Activated T-helper 1 cell treated with anti-CD3 and anti-CD28 coated beads, Interleukin-12 subunit alpha, Interleukin-12 subunit beta, Interleukin-2, Interleukin-4 antibody, amounts not matched to agents 30 ng/mL and 10 ng/mL and 1 ng/mL, durations not matched to agents 14 hours and 24 hours and 36 hours (primary cell): ENCODE data around the gene CHD8. TPM values are rescaled to one million over a fixed set of nuclear protein-coding genes. Genes with fewer than 3 reads are reported as not detected.
A peak's percentile ranks its signal among the peaks of the same experiment; 100 is the strongest.

Experiments used
- DNase-seq: peaks from one replicate; pipeline ENCODE4 v3.0.0; 2021; ENCODE audit warnings: low spot score
- H3K27ac Mint-ChIP-seq: one replicate; pipeline ENCODE4 v1.8.0; 2021; ENCODE audit warnings: mild to moderate bottlenecking, mixed read lengths
- H3K27me3 Mint-ChIP-seq: one replicate; pipeline ENCODE4 v1.8.0; 2022; ENCODE audit warnings: mild to moderate bottlenecking, moderate library complexity, mixed read lengths; ENCODE audit not compliant: insufficient read depth
- H3K36me3 Mint-ChIP-seq: one replicate; pipeline ENCODE4 v1.8.0; 2021; ENCODE audit warnings: low read depth, mixed read lengths
- H3K4me1 Mint-ChIP-seq: one replicate; pipeline ENCODE4 v1.8.0; 2021; ENCODE audit warnings: low read depth, mixed read lengths
- H3K4me3 Mint-ChIP-seq: one replicate; pipeline ENCODE4 v1.8.0; 2021; ENCODE audit warnings: mild to moderate bottlenecking, moderate library complexity, mixed read lengths
- H3K9me3 Mint-ChIP-seq: one replicate; pipeline ENCODE4 v1.8.0; 2021; ENCODE audit warnings: mixed read lengths
- intact Hi-C: fragments of 100-400 bp; cut with micrococcal nuclease; formaldehyde crosslinking; loops from one replicate; pipeline ENCODE4 v1.15.1; 2024
- total RNA-seq: library from RNA; stranded (reverse); gene quantifications from 2 replicates; pipeline ENCODE4 v1.2.3, GENCODE V29; 2022

Gene CHD8
- total RNA-seq, 1 donor from 2014 or later = 126 TPM

- Mint-ChIP-seq H3K4me3 (no peak overlapping the region), H3K27me3 (no peaks in the 10 kb centered on the region), H3K4me1 (peaks cover 9% of the 10 kb centered on the region), H3K9me3 (no peaks in the 10 kb centered on the region), H3K36me3 (peaks cover 37% of the 10 kb centered on the region), H3K27ac (no peak overlapping the region)
- intact Hi-C loops = no loop called here
- no peak for DNase-seq
Measured at GRCh38 chr14:21419528-21419927, 36.4 kb downstream of the CHD8 start.

GRCh38 chr14:21415329-21415728 lies 40.6 kb downstream of the CHD8 start:
- Mint-ChIP-seq H3K36me3 (peaks cover 48% of the 10 kb centered on the region), H3K4me1 (peaks cover 26% of the 10 kb centered on the region), H3K27ac (peak overlapping the region; percentile 92), H3K4me3 (no peak overlapping the region), H3K9me3 (no peaks in the 10 kb centered on the region), H3K27me3 (no peaks in the 10 kb centered on the region)
- no peak for DNase-seq
- intact Hi-C loops = no loop called here

GRCh38 chr14:21414137-21414631 lies 41.7 kb downstream of the CHD8 start:
- Mint-ChIP-seq H3K27ac (peak overlapping the region; percentile 92), H3K9me3 (no peaks in the 10 kb centered on the region), H3K4me3 (peak overlapping the region; percentile 19), H3K36me3 (peaks cover 54% of the 10 kb centered on the region), H3K27me3 (no peaks in the 10 kb centered on the region), H3K4me1 (peaks cover 26% of the 10 kb centered on the region)
- DNase-seq = no peak
- intact Hi-C loops = loop anchor here (1.0 kb wide), 8 partner anchors 23 to 150 kb away; partner anchors contain the start of genes CHD8, METTL3, SUPT16H and TOX4

- intact Hi-C loops = no loop called here
- Mint-ChIP-seq H3K4me1 (peaks cover 5% of the 10 kb centered on the region), H3K27ac (no peak overlapping the region), H3K9me3 (no peaks in the 10 kb centered on the region), H3K4me3 (no peak overlapping the region), H3K27me3 (no peaks in the 10 kb centered on the region), H3K36me3 (peaks cover 68% of the 10 kb centered on the region)
- no peak for DNase-seq
Measured at GRCh38 chr14:21408147-21408546, 47.8 kb downstream of the CHD8 start.

- no peaks in the 10 kb centered on the region for H3K27me3 Mint-ChIP-seq
- peaks cover 69% of the 10 kb centered on the region for H3K36me3 Mint-ChIP-seq
- intact Hi-C loops = no loop called here
- H3K4me1 Mint-ChIP-seq = no peaks in the 10 kb centered on the region
- H3K9me3 Mint-ChIP-seq = no peaks in the 10 kb centered on the region
- H3K27ac Mint-ChIP-seq = no peak overlapping the region
- H3K4me3 Mint-ChIP-seq = no peak overlapping the region
- no peak for DNase-seq
Measured at GRCh38 chr14:21406213-21406612, 49.7 kb downstream of the CHD8 start.

- intact Hi-C loops = no loop called here
- no peaks in the 10 kb centered on the region for H3K27me3 Mint-ChIP-seq
- H3K9me3 Mint-ChIP-seq = no peaks in the 10 kb centered on the region
- DNase-seq = no peak
- no peak overlapping the region for H3K4me3 Mint-ChIP-seq
- no peak overlapping the region for H3K27ac Mint-ChIP-seq
- peaks cover 68% of the 10 kb centered on the region for H3K36me3 Mint-ChIP-seq
- no peaks in the 10 kb centered on the region for H3K4me1 Mint-ChIP-seq
Measured at GRCh38 chr14:21405097-21405496, 50.8 kb downstream of the CHD8 start.

GRCh38 chr14:21399311-21399870 lies 56.5 kb downstream of the CHD8 start:
- H3K27me3 Mint-ChIP-seq = no peaks in the 10 kb centered on the region
- peaks cover 62% of the 10 kb centered on the region for H3K36me3 Mint-ChIP-seq
- intact Hi-C loops = no loop called here
- H3K4me3 Mint-ChIP-seq = no peak overlapping the region
- no peak overlapping the region for H3K27ac Mint-ChIP-seq
- no peaks in the 10 kb centered on the region for H3K9me3 Mint-ChIP-seq
- H3K4me1 Mint-ChIP-seq = no peaks in the 10 kb centered on the region
- DNase-seq = no peak

- H3K27me3 Mint-ChIP-seq = no peaks in the 10 kb centered on the region
- intact Hi-C loops = no loop called here
- H3K4me1 Mint-ChIP-seq = no peaks in the 10 kb centered on the region
- no peak overlapping the region for H3K4me3 Mint-ChIP-seq
- DNase-seq = no peak
- H3K27ac Mint-ChIP-seq = no peak overlapping the region
- peaks cover 66% of the 10 kb centered on the region for H3K36me3 Mint-ChIP-seq
- no peaks in the 10 kb centered on the region for H3K9me3 Mint-ChIP-seq
Measured at GRCh38 chr14:21398901-21399300, 57.0 kb downstream of the CHD8 start.

- no peak overlapping the region for H3K4me3 Mint-ChIP-seq
- H3K4me1 Mint-ChIP-seq = no peaks in the 10 kb centered on the region
- intact Hi-C loops = no loop called here
Measured at GRCh38 chr14:21395450-21395849, 60.5 kb downstream of the CHD8 start.

GRCh38 chr14:21385188-21385904 lies 70.6 kb downstream of the CHD8 start:
- Mint-ChIP-seq H3K4me3 (peak overlapping the region; percentile 96), H3K36me3 (peaks cover 28% of the 10 kb centered on the region), H3K27ac (peak overlapping the region; percentile 100), H3K27me3 (no peaks in the 10 kb centered on the region), H3K9me3 (no peaks in the 10 kb centered on the region), H3K4me1 (peaks cover 32% of the 10 kb centered on the region)
- intact Hi-C loops = no loop called here
- DNase-seq = no peak

More at GRCh38 chr14:21395450-21395849, 60.5 kb downstream of the CHD8 start:
- H3K27ac Mint-ChIP-seq = no peak overlapping the region
- H3K9me3 Mint-ChIP-seq = no peaks in the 10 kb centered on the region
- H3K27me3 Mint-ChIP-seq = no peaks in the 10 kb centered on the region
- DNase-seq = no peak
- H3K36me3 Mint-ChIP-seq = peaks cover 71% of the 10 kb centered on the region

GRCh38 chr14:21384494-21384851 lies 71.5 kb downstream of the CHD8 start:
- Mint-ChIP-seq H3K36me3 (peaks cover 26% of the 10 kb centered on the region), H3K9me3 (no peaks in the 10 kb centered on the region), H3K27me3 (no peaks in the 10 kb centered on the region), H3K4me3 (peak overlapping the region; percentile 96), H3K27ac (peak overlapping the region; percentile 100), H3K4me1 (peaks cover 40% of the 10 kb centered on the region)
- no peak for DNase-seq
- intact Hi-C loops = loop anchor here (1.0 to 5.0 kb wide), 8 partner anchors 30 to 1213 kb away; partner anchors contain the start of genes ABHD4, CHD8, HNRNPC and METTL3

- Mint-ChIP-seq H3K4me1 (peaks cover 40% of the 10 kb centered on the region), H3K27me3 (no peaks in the 10 kb centered on the region), H3K27ac (peak within 1 kb of the TSS; percentile 100), H3K4me3 (peak within 1 kb of the TSS; percentile 96), H3K36me3 (peaks cover 27% of the 10 kb centered on the region), H3K9me3 (no peaks in the 10 kb centered on the region)
- DNase-seq = peak; percentile 92
- intact Hi-C loops = loop anchor here (1.0 to 5.0 kb wide), 12 partner anchors 30 to 1213 kb away; partner anchors contain the start of genes ABHD4, CHD8, HNRNPC and METTL3
Measured at GRCh38 chr14:21383848-21384493, 72.0 kb downstream of the CHD8 start, which contains the start of gene SUPT16H. Gene SUPT16H (minus strand): TSS chr14:21384019. CDS start chr14:21383927, 92 bp downstream.
